Natural killer cell (primary cell): ENCODE data around the gene CDC42EP1. TPM values are rescaled to one million over a fixed set of nuclear protein-coding genes. Genes with fewer than 3 reads are reported as not detected.

Source experiments
- ATAC-seq, 3 donors: fragments of 150-1000 bp in 2 of 3; fragments of 200-7000 bp in 1 of 3; cut with Tn5 transposase; 1 replicate in 1 of 3; 2 replicates in 2 of 3; pipeline ENCODE4 v1.10.0; 2021; ENCODE audit warnings: mild to moderate bottlenecking in 2 of 3, moderate library complexity in 2 of 3
- DNase-seq, 2 donors: peaks; one replicate each; pipeline versions ENCODE4 v3.0.0 to v3.0.0-alpha.2; 2013 to 2021; ENCODE audit warnings: mixed read lengths in 1 of 2
- H3K27ac ChIP-seq: one replicate; pipeline ENCODE4 v1.5.1; 2013; ENCODE audit warnings: mild to moderate bottlenecking, low read length
- H3K27me3 ChIP-seq: one replicate; pipeline ENCODE4 v1.6.1; 2013; ENCODE audit warnings: low read length; ENCODE audit not compliant: control insufficient read depth, insufficient read depth
- H3K36me3 ChIP-seq: one replicate; pipeline ENCODE4 v1.6.1; 2013; ENCODE audit warnings: low read length; ENCODE audit not compliant: control insufficient read depth, insufficient read depth
- H3K4me1 ChIP-seq: one replicate; pipeline ENCODE4 v1.6.1; 2013; ENCODE audit warnings: low read length; ENCODE audit not compliant: control insufficient read depth, insufficient read depth
- H3K4me3 ChIP-seq: one replicate; pipeline ENCODE4 v1.5.1; 2013; ENCODE audit warnings: low read length
- H3K9me3 ChIP-seq: one replicate; pipeline ENCODE4 v1.6.1; 2013; ENCODE audit warnings: low read length; ENCODE audit not compliant: control insufficient read depth, insufficient read depth
- H3K27ac Mint-ChIP-seq, 2 donors: one replicate each; pipeline ENCODE4 v1.8.0; 2022; ENCODE audit warnings: mild to moderate bottlenecking in 2 of 2, mixed read lengths in 2 of 2, moderate library complexity in 1 of 2
- H3K27me3 Mint-ChIP-seq, 2 donors: one replicate each; pipeline ENCODE4 v1.8.0; 2022; ENCODE audit warnings: low read depth in 2 of 2, mixed read lengths in 2 of 2
- H3K36me3 Mint-ChIP-seq: one replicate; pipeline ENCODE4 v1.8.0; 2022; ENCODE audit warnings: mixed read lengths
- H3K4me1 Mint-ChIP-seq, 2 donors: one replicate each; pipeline ENCODE4 v1.8.0; 2022; ENCODE audit warnings: mixed read lengths in 2 of 2
- H3K4me3 Mint-ChIP-seq: one replicate; pipeline ENCODE4 v1.8.0; 2022; ENCODE audit warnings: mild to moderate bottlenecking, moderate library complexity, mixed read lengths
- H3K9me3 Mint-ChIP-seq, 2 donors: one replicate each; pipeline ENCODE4 v1.8.0; 2022; ENCODE audit warnings: mixed read lengths in 2 of 2
- WGBS: methylation state at CpG from one replicate; pipeline ENCODE4 v1.1.7; 2013; ENCODE audit warnings: missing lambda C conversion rate; ENCODE audit not compliant: insufficient coverage; 5-methylcytosine and 5-hydroxymethylcytosine counted together
- intact Hi-C: fragments of 100-400 bp; cut with micrococcal nuclease; formaldehyde crosslinking; loops from one replicate; pipeline ENCODE4 v1.14.2; 2022
- total RNA-seq, 4 donors: library from RNA; stranded (reverse); fragments of 120-200 nt in 1 of 4; gene quantifications; one replicate each; pipeline versions ENCODE4 v1.2.3 to v1.2.4, GENCODE V29; 2013 to 2022
- TF ChIP-seq, protein P1 (sequence below): fragments of 200-600 bp; IDR thresholded peaks from one replicate; pipeline ENCODE4 v1.8.0; 2022; ENCODE audit warnings: antibody characterized with exemption

The CDC42EP1 gene
- total RNA-seq, 3 donors from 2014 or later (not counting 1 experiment from before 2014, with no cell fraction given), result 0.27 to 0.78 TPM; not detected in 1

DNA sequence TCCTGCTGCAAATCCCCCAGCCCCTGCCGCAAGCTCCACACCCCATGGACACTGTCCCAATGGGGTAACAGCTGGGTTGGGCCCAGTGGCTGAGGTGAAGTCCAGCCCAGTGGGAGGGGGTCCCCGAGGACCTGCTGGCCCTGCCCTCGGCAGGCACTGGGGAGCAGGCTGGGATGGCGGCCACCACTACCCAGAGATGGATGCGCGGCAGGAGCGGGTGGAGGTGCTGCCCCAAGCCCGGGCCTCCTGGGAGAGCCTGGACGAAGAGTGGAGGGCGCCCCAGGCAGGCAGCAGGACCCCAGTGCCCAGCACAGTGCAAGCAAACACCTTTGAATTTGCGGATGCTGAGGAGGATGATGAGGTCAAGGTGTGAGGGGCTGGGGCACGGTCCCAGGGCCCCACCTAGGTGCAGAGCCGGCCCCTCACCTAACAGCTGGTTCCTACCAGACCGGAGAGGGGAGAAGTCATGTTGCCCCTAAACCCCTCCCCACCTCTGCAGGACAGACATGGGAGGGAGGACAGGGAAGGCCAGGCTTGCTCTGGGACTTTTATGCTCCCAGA lies 8.2 kb downstream of the CDC42EP1 start:
- H3K4me3 ChIP-seq, result no peak overlapping the region
- intact Hi-C loops, result loop anchor here (5.0 kb wide), 1 partner anchor 81 kb away; the partner anchor contains the start of gene MFNG
- DNase-seq (no peak), ATAC-seq (no peak)
- 92% methylated on average over 14 of the region's 14 CpGs for WGBS
- peaks cover 25% of the 10 kb centered on the region for H3K4me1 ChIP-seq
- Mint-ChIP-seq H3K27me3 (peaks cover 9 to 20% of the 10 kb centered on the region in 2 donors), H3K4me3 (no peak overlapping the region), H3K9me3 (no peaks in the 10 kb centered on the region), H3K36me3 (no peaks in the 10 kb centered on the region), H3K27ac (no peak overlapping the region), H3K4me1 (peaks cover 22 to 23% of the 10 kb centered on the region in 2 donors)
- no peaks in the 10 kb centered on the region for H3K9me3 ChIP-seq
- TF ChIP-seq, protein P1, sequence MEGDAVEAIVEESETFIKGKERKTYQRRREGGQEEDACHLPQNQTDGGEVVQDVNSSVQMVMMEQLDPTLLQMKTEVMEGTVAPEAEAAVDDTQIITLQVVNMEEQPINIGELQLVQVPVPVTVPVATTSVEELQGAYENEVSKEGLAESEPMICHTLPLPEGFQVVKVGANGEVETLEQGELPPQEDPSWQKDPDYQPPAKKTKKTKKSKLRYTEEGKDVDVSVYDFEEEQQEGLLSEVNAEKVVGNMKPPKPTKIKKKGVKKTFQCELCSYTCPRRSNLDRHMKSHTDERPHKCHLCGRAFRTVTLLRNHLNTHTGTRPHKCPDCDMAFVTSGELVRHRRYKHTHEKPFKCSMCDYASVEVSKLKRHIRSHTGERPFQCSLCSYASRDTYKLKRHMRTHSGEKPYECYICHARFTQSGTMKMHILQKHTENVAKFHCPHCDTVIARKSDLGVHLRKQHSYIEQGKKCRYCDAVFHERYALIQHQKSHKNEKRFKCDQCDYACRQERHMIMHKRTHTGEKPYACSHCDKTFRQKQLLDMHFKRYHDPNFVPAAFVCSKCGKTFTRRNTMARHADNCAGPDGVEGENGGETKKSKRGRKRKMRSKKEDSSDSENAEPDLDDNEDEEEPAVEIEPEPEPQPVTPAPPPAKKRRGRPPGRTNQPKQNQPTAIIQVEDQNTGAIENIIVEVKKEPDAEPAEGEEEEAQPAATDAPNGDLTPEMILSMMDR, result no peak
- no peak overlapping the region for H3K27ac ChIP-seq
- no peaks in the 10 kb centered on the region for H3K36me3 ChIP-seq
- H3K27me3 ChIP-seq, result peaks cover 3% of the 10 kb centered on the region

DNA sequence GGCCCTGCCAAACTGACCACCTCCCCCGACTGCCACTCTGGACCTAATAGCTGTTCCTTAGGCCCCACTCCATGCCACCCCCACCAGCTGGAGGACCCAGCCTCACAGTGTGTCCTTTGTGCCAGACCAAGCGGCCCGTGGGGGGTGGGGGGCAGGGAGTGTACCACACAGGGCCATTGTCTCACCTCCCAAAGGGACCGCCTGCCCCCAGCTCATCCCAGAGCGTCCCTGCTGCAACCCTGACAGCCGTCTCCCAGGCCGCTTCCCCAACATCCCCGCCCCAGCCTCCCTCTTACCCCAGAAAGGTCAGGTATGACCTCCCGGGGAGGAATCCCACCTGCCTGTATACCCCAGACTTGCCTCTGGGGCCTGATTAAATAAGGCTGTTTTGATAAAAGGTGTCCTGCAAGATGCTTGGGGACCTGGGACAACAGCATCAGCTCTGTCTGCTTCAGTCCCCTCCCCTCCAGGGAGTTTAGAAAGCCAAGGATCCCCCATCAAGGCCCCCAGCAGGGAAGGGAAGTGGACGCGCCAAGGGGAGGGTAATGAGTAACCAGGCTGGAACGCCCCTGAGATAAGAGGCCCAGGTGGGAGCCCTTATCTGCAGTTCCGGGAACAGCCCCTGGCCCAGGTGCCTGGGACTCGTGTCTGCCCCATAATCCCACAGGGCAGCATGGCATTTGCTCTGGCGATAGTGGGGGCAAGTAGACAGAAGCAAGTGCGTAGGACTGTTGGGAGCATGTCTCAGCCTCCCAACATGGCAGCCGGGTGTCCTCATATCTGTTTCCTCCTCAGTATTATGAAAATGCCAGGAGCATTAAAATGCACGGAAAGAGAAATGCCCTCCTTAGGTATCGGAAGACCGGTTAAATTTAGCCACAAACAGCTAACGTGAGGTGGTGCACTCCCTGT lies 9.0 kb downstream of the CDC42EP1 start:
- intact Hi-C loops, result loop anchor here (5.0 kb wide), 1 partner anchor 82 kb away; the partner anchor contains the start of gene MFNG
- H3K27me3 Mint-ChIP-seq, result peaks cover 1 to 13% of the 10 kb centered on the region in 2 donors
- DNase-seq (no peak), ATAC-seq (no peak)
- no peaks in the 10 kb centered on the region for H3K9me3 ChIP-seq
- no peaks in the 10 kb centered on the region for H3K36me3 ChIP-seq
- no peaks in the 10 kb centered on the region for H3K9me3 Mint-ChIP-seq
- TF ChIP-seq, protein P1, result no peak
- peaks cover 22 to 23% of the 10 kb centered on the region in 2 donors for H3K4me1 Mint-ChIP-seq
- H3K27me3 ChIP-seq, result no peaks in the 10 kb centered on the region
- peaks cover 25% of the 10 kb centered on the region for H3K4me1 ChIP-seq
- no peak overlapping the region for H3K4me3 Mint-ChIP-seq
- no peak overlapping the region for H3K27ac Mint-ChIP-seq
- H3K27ac ChIP-seq, result no peak overlapping the region
- WGBS, result 90% methylated on average over 21 of the region's 21 CpGs
- no peaks in the 10 kb centered on the region for H3K36me3 Mint-ChIP-seq
- no peak overlapping the region for H3K4me3 ChIP-seq

DNA sequence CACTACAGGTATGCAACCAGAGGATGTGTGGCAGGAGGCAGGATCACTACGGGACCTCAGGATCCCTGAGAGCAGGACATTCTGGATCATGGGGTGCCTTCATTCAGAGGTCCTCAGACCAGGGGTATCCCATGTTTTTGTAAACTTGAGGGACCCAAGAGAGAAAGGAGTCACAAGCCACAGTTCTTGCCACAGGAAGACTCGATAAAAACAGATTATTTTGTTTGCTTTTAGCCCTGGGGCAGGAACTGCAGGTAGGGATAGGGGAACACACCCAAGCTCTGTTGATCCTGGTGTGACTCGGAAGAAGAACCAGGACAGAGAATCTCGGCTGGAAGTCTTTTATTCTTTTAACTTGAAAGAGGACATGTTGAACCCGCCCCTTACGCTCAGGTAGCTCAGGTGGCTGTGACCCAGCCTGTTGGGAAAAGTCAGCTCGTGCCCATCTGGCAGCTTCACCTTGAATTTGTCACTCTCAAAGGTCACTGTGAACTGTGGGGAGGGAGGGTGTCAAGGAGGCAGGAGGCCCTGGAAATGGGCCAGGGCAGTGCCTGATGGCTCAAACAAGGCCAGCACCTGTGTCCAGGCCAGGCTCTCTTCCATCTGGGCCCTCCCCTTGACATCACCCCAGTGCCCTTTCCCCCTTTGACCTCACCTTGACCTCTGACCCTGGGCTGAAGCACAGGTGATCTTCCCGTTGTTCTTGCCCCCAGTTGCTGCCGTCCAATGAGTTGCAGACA lies 9.8 kb downstream of the CDC42EP1 start:
- Mint-ChIP-seq H3K9me3 (no peaks in the 10 kb centered on the region), H3K36me3 (no peaks in the 10 kb centered on the region), H3K27ac (no peak overlapping the region), H3K4me1 (peaks cover 22 to 23% of the 10 kb centered on the region in 2 donors), H3K27me3 (peaks cover 0 to 13% of the 10 kb centered on the region in 2 donors), H3K4me3 (no peak overlapping the region)
- Histone ChIP-seq H3K4me1 (peaks cover 25% of the 10 kb centered on the region), H3K36me3 (no peaks in the 10 kb centered on the region), H3K27ac (no peak overlapping the region), H3K9me3 (no peaks in the 10 kb centered on the region), H3K4me3 (no peak overlapping the region), H3K27me3 (no peaks in the 10 kb centered on the region)
- DNase-seq (no peak), ATAC-seq (no peak)
- intact Hi-C loops, result loop anchor here (5.0 kb wide), 1 partner anchor 83 kb away; the partner anchor contains the start of gene MFNG
- TF ChIP-seq, protein P1, result no peak
- WGBS, result 88% methylated on average over 9 of the region's 9 CpGs
